ENCODE data around the gene DMRT1.

DMRT1 gene

GRCh38 chr9:980640-981039 is 139.1 kb downstream of the DMRT1 start:
- in situ Hi-C loops (cut with MboI; ENCODE audit: low sequenced_read_pairs, unreplicated experiment): no loop called here
- no peak for TF ChIP-seq CTCF (IDR thresholded peaks at IDR 0.05; ENCODE audit: borderline replicate concordance, control extremely low read depth, extremely low read depth, insufficient read depth, missing control alignments)
- no peak for DNase-seq (ENCODE audit: low spot score)

GRCh38 chr9:981491-981898 is 140.0 kb downstream of the DMRT1 start:
- in situ Hi-C loops (cut with MboI; ENCODE audit: low sequenced_read_pairs, unreplicated experiment): no loop called here
- DNase-seq (ENCODE audit: low spot score): no peak
- TF ChIP-seq CTCF (IDR thresholded peaks at IDR 0.05; ENCODE audit: borderline replicate concordance, control extremely low read depth, extremely low read depth, insufficient read depth, missing control alignments): no peak

DNA sequence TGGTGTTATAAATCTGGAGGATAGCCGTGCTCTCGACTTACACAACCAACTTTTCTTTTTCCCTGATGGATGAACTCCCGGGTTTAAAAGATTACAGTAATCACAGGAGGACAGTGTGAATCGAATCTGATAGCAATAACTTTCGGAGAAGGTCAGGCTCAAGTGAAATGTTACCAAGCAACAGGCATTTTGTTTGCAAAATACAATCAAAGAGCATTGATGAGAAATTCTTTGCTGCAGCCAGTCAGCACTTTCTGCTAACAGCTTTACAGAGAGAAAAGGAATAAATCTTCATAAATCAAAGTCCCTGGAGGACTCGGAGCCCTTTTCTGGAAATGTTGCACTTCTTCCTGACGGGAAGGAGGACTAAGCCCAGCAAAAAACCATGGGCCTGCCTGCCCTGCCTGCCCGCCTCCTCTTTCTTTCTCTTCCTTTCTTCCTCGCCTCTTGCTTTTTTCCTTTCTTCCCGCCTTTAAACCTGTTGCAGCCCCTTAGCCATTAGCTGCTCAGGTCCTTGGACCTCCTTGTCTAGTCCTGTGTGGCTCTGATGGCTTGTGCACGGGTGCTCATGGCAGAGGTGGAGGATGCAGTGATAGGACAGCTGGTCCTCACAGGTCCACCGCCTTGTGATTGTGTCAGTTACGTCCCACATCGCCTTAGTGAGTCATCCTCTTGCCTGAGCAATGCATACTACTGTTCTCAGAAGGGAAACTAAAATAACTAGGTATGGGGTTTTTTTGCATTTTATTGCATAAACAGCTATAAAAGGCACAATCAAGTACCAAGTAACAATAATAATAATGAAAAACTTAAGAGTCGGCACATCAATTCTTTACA is 141.1 kb downstream of the DMRT1 start:
- in situ Hi-C loops (cut with MboI; ENCODE audit: low sequenced_read_pairs, unreplicated experiment): no loop called here
- no peak for DNase-seq (ENCODE audit: low spot score)
- TF ChIP-seq CTCF (IDR thresholded peaks at IDR 0.05; ENCODE audit: borderline replicate concordance, control extremely low read depth, extremely low read depth, insufficient read depth, missing control alignments): no peak

DNA sequence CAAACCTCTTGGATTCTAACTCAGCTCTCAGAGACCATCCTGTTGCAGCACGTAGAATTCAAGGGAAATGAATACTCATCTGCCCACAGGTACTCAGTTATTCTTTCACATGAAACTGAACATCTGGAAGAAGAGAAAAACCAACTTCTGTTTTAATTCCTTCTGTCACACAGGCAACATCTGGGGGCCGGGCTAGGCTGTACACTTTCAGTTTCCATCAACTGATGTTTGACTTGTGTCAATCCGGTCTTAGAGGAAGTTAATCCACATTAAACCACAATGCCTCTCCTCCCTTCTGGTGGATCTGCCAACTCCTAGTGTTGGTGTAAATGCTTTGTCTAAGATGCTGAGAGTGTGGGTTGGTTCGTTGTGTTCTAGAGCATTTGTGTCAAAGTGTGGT is 152.5 kb downstream of the DMRT1 start:
- in situ Hi-C loops (cut with MboI; ENCODE audit: low sequenced_read_pairs, unreplicated experiment): no loop called here
- no peak for TF ChIP-seq CTCF (IDR thresholded peaks at IDR 0.05; ENCODE audit: borderline replicate concordance, control extremely low read depth, extremely low read depth, insufficient read depth, missing control alignments)
- no peak for DNase-seq (ENCODE audit: low spot score)

DNA sequence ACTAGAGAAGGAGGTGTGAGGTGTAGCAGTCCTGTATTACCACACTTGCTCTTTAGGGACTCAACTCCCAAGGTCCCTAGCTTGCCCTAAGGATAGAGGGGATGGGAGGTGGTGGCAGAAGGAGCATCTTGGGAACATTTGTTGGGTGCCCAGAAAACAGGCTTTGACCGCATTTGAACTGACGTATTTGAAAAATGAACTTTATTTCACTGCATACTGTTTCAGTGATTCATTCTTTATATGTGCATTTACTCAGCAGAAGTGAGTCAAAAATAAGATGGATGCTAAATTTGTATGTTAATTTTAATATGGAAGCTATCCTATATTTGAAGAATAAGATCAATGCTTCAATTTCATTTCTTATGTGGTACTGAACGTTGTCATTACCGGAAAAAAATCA is 153.7 kb downstream of the DMRT1 start:
- no peak for DNase-seq (ENCODE audit: low spot score)
- TF ChIP-seq CTCF (IDR thresholded peaks at IDR 0.05; ENCODE audit: borderline replicate concordance, control extremely low read depth, extremely low read depth, insufficient read depth, missing control alignments): no peak
- in situ Hi-C loops (cut with MboI; ENCODE audit: low sequenced_read_pairs, unreplicated experiment): loop anchor here (5.0 kb wide), 1 partner anchor 103 kb away; no protein-coding TSS in a partner anchor

GRCh38 chr9:995781-996180 is 154.3 kb downstream of the DMRT1 start:
- TF ChIP-seq CTCF (IDR thresholded peaks at IDR 0.05; ENCODE audit: borderline replicate concordance, control extremely low read depth, extremely low read depth, insufficient read depth, missing control alignments): no peak
- no peak for DNase-seq (ENCODE audit: low spot score)
- in situ Hi-C loops (cut with MboI; ENCODE audit: low sequenced_read_pairs, unreplicated experiment): loop anchor here (5.0 kb wide), 1 partner anchor 103 kb away; no protein-coding TSS in a partner anchor

All from GM13976 (cell line).